A549 treated with AZD9567 at 1 μM for 4 hours (cell line): ENCODE measurements around the gene USP50. TPM values are rescaled to one million over a fixed set of nuclear protein-coding genes. Genes with fewer than 3 reads are reported as not detected.

Experiments used
- total RNA-seq: library from RNA; stranded (reverse); fragments of 200-300 nt; extraction: Qiagen RNA extraction; gene quantifications from 5 replicates; pipeline ENCODE4 v1.2.3, GENCODE V29; 2022; ENCODE audit not compliant: insufficient read depth

Gene USP50
- total RNA-seq = 0.15 to 0.17 TPM (median 0.16 TPM) in 3 of 5 replicates, not detected in the others

GRCh38 chr15:50546566-50546965, at the start of gene USP50:
USP50 (minus strand) TSS chr15:50546666; CDS start chr15:50546525, 141 bp downstream.

Other genes starting within 250 kb of the USP50 start
- 25.5 to 36.0 TPM (median 29.1 TPM) in 5 replicates for gene GABPB1, start 191.5 kb downstream of the USP50 start, total RNA-seq
- 36.3 to 70.3 TPM (median 41.5 TPM) in 5 replicates for gene USP8, start 122.3 kb downstream of the USP50 start, total RNA-seq
- gene TRPM7, start 140.1 kb upstream of the USP50 start, total RNA-seq = 21.1 to 35.9 TPM (median 24.0 TPM) in 5 replicates
- gene SPPL2A, start 219.0 kb upstream of the USP50 start, total RNA-seq = 92.7 to 106 TPM (median 105 TPM) in 5 replicates